ENCODE data around the gene MACROH2A2. TPM values are rescaled to one million over a fixed set of nuclear protein-coding genes. Genes with fewer than 3 reads are reported as not detected.

Gene MACROH2A2
- total and polyA plus RNA-seq, 2 donors, result 10.7 to 12.9 TPM

Other genes starting within 250 kb of the MACROH2A2 start
- 1.5 TPM for gene AIFM2, start 80.0 kb downstream of the MACROH2A2 start, total RNA-seq
- gene AIFM2, start 80.0 kb downstream of the MACROH2A2 start, polyA plus RNA-seq, result 7.5 TPM
- gene TYSND1, start 93.9 kb downstream of the MACROH2A2 start, total RNA-seq, result 8.1 TPM
- gene TYSND1, start 93.9 kb downstream of the MACROH2A2 start, polyA plus RNA-seq, result 18.1 TPM
- 63.1 TPM for gene SAR1A, start 117.7 kb downstream of the MACROH2A2 start, total RNA-seq
- 48.6 TPM for gene SAR1A, start 117.7 kb downstream of the MACROH2A2 start, polyA plus RNA-seq
- 199 TPM for gene PPA1, start 180.6 kb downstream of the MACROH2A2 start, total RNA-seq
- gene PPA1, start 180.6 kb downstream of the MACROH2A2 start, polyA plus RNA-seq, result 150 TPM
- gene NPFFR1, start 231.2 kb downstream of the MACROH2A2 start, total RNA-seq, result 0.05 TPM
- 0.21 TPM for gene NPFFR1, start 231.2 kb downstream of the MACROH2A2 start, polyA plus RNA-seq